GM18873 (cell line): ENCODE results near the gene PDE3A.
"Not testable (repeated sequence)": the region's sequence is repeated elsewhere in the genome, so short reads cannot be mapped to it uniquely, and the experiment has no call there.

ENCODE experiments used
- ATAC-seq: cut with Tn5 transposase; IDR thresholded peaks from one replicate; pipeline ENCODE4 v1.9.1; 2021; ENCODE audit warnings: mild to moderate bottlenecking, moderate library complexity, moderate number of reproducible peaks; ENCODE audit not compliant: unreplicated experiment, low FRiP score

The PDE3A gene

GRCh38 chr12:20372326-20373096 lies 4.2 kb downstream of the PDE3A start:
- ATAC-seq, result no peak

GRCh38 chr12:20374795-20375194 lies 6.5 kb downstream of the PDE3A start:
- ATAC-seq, result no peak

GRCh38 chr12:20375560-20375959 lies 7.2 kb downstream of the PDE3A start:
- no peak for ATAC-seq

GRCh38 chr12:20376984-20377383 lies 8.6 kb downstream of the PDE3A start:
- ATAC-seq, result no peak

- ATAC-seq, result no peak
These were observed 9.4 kb downstream of the PDE3A start for GRCh38 chr12:20377750-20378149.

- ATAC-seq, result no peak
These were observed 13.8 kb downstream of the PDE3A start for GRCh38 chr12:20382117-20382516.

GRCh38 chr12:20383612-20384011 lies 15.3 kb downstream of the PDE3A start:
- no peak for ATAC-seq

GRCh38 chr12:20384836-20385235 lies 16.5 kb downstream of the PDE3A start:
- ATAC-seq, result not testable (repeated sequence)

GRCh38 chr12:20390846-20391245 lies 22.5 kb downstream of the PDE3A start:
- no peak for ATAC-seq

GRCh38 chr12:20392339-20392738 lies 24.0 kb downstream of the PDE3A start:
- ATAC-seq, result no peak

GRCh38 chr12:20393707-20394106 lies 25.4 kb downstream of the PDE3A start:
- ATAC-seq, result no peak

- ATAC-seq, result no peak
These were observed 27.6 kb downstream of the PDE3A start for GRCh38 chr12:20395791-20396550.

- no peak for ATAC-seq
These were observed 30.3 kb downstream of the PDE3A start for GRCh38 chr12:20398686-20399085.

GRCh38 chr12:20400003-20400402 lies 31.7 kb downstream of the PDE3A start:
- ATAC-seq, result no peak

- no peak for ATAC-seq
These were observed 34.9 kb downstream of the PDE3A start for GRCh38 chr12:20403230-20403629.

- ATAC-seq, result no peak
These were observed 36.4 kb downstream of the PDE3A start for GRCh38 chr12:20404576-20405346.

- ATAC-seq, result no peak
These were observed 41.5 kb downstream of the PDE3A start for GRCh38 chr12:20409607-20410377.

GRCh38 chr12:20410734-20411133 lies 42.4 kb downstream of the PDE3A start:
- no peak for ATAC-seq

GRCh38 chr12:20411345-20411744 lies 43.0 kb downstream of the PDE3A start:
- ATAC-seq, result no peak

GRCh38 chr12:20415028-20415427 lies 46.7 kb downstream of the PDE3A start:
- no peak for ATAC-seq
